ENCODE measurements around the gene RPL22L1.
"Not testable (repeated sequence)": the region's sequence is repeated elsewhere in the genome, so short reads cannot be mapped to it uniquely, and the experiment has no call there.

RPL22L1 gene

GRCh38 chr3:170877311-170877710, 7.3 kb upstream of the RPL22L1 start:
- not testable (repeated sequence) for DNase-seq

DNA sequence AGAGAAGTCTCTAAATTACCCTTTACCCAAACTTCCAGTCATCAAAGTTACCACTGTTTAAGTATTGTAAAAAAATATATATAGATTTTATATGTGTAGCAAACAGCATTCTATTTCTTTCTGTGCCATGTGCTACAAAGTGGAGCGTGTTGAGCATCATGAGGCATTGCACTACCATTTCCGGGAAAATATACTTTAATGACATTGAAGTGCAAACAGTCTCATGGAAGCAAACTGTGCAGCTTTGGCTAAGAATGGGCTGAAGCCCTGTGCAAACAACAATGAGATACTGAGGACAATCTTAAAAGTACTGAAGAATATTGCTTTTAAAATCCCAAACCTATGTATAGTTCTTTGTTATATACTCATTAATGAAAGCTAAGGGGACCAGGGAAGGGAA, 6.5 kb upstream of the RPL22L1 start:
- no peak for DNase-seq

DNA sequence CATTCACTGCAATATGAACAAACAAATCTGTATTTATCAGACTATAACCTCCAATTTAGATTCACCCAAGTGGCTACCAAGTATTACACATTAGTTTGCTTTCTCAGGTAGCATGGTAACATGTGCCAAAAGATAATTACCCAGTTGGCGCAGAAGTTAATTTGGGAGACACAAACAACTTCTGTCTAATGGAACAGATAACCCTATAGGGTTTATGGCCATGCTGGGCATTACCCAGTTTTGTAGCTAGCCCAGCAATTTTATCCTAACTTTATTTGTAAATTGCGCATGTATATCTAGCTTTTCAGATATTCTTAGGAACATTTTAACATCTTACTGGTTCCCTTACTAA, 780 bp downstream of the RPL22L1 start:
- DNase-seq, result no peak

DNA sequence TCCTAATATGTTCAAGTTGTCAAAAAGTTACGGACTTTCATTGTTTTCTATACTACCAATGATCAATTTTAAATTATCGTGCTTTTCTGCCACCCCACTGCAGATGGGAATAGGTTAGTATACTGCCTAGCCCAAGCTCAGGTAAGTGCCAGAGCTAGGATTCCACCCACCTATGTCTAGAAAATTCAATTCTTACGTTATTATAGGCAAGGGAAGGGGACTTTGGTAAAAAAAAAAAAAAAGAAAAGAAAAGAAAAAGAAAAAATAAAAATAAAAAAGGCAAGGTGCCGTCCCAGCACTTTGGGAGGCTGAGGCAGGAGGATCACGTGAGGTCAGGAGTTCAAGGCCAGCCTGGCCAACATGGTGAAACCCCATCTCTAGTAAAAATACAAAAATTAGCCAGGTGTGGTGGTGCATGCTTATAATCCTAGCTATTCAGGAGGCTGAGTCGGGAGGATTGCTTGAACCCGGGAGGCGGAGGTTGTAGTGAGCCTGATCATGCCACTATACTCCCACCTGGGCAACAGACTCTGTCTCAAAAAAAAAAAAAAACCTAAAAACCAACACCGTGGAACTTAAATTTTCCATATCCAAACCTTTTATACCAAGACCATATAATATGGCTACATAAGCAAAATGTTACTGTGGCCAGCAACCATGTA, 1.3 kb downstream of the RPL22L1 start:
- DNase-seq, result peak; percentile 38

DNA sequence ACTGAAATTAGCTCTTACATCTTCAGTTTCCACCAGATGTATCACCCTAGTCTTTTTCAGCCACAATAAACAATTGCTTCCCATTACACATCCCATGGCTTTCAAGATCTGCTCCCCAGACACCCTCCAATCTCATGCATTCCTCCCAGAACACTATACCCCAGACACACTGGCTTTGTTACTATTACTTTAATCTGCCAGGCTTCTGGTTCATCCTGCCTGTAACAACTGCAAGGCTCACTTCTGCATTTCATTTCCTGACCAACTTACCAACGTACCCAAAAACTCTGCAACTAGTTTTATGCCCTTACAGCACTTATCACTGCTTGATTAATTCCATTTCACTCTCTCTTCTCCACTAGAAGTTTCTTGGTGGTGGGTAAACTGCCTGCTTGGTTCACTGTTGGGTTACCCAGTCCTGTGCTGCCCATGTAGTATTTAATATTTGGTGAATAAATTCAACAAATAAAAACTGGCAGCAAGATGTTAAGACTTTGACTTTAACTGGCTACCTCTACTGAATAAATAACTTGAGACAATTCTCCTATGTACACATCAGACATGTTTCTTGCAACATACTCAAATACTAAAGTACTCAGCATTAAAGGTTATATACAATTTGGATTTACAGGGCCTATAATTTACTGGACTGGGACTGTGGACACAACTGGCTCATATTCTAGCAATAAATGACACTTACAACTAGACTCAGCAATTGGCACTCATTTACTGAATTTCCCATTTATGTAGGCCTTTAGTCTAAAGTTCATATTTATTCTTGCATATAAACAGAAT, 2.7 kb downstream of the RPL22L1 start:
- DNase-seq, result no peak

- no peak for DNase-seq
Measured at GRCh38 chr3:170866499-170866898, 3.5 kb downstream of the RPL22L1 start.

GRCh38 chr3:170865209-170866094, 4.5 kb downstream of the RPL22L1 start:
- peak; percentile 20 for DNase-seq

DNA sequence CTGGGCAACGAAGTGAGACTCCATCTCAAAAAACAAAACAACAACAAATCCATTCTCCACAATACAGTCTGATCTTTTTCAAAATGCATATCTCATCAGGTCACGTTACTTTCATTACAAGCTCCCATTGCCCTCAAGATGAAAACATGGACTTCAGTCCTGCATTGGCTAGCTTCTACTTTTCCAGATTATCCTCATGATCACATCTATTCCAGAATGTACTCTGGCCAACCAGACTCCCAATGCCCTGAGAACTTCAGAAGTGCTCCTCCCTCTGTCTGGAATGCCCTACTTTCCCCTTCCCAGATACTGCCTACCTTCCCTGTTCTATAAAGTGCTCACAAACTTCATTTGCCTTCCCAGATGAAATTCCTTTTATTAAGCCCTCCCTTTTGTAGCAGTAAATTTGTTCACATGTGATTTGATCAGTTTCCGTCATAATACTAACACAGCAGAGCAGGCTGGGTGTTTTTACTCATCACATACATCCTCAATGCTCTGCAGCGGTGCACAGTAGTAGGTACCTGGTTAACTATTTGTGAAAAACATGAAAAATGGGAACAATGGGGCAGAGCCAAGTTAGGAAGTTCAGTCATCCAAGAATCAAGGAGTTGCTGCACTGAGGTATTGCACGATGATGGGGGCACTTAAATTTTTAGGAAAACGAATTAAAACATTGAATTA, 5.3 kb downstream of the RPL22L1 start:
- DNase-seq, result peak; percentile 27

DNA sequence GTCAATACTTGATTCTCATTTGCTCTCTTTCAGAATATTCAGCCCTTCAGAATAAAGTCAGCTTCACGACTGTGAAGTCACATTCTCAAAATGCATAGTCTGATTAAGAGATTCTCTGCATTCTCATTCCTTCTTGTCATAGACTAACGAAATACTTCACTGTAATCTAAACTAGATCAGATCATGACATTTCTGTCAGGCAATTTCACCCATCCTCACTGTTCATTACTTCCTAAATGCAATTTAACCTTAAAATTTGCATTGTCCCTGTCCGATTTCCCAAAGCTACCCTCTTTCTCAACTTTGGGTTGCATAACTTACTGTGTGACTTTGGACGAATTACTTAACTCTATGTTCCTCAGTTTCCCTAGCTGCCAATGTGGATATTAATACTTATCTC, 6.2 kb downstream of the RPL22L1 start:
- DNase-seq, result no peak

DNA sequence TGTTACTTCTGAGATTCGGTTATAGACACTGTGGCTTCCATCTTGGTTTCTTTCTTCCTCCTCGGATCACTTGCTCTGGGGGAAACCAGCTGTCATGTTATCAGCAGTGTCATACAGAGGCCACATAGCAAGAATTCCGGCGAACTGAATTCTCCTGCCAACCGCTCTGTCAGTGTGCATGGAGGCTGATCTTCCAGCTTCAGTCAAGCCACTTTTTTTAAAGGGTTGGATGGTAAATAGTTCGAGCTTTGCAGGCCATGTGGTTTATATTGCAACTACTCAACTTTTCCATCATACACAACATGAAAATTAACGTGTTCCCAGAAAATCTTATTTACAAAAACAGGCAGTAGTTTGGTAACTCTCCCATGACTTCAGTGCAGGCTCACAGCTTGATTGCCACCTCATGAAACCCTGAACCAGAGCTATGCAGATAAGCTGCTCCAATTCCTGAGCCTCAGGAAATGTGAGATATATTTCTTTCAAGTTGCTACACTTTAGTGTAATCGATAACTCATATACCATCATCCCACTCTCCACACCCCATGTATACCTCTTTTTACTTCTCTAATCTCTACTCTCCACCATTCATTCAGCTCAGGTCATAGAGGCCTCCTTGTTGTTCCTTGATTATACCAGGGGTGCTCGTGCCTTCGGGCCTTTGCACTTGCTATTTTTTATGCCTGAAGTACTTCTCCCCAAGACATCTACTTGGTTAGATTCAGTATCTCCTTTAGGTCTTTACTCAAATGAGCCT, 7.2 kb downstream of the RPL22L1 start:
- no peak for DNase-seq

DNA sequence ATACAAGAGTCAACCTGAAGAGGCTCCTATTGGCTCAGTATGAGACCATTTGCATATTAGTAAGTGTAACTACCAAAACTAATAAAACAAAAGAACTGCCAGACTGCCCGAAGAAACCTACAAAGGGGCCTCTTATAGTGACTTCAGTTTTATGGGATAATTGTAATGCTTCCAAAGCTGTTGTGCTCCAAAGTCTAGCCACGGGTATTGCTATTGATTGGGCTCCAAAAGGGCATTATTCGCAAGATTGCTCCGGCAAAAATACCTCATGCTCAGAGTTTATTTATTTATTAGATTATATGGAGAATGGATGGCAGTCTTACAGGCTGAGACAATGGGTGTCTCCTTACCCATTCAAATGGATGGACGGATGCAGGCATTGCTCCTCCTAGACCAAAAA, 11.4 kb downstream of the RPL22L1 start:
- no peak for DNase-seq

- no peak for DNase-seq
Measured at GRCh38 chr3:170852324-170852723, 17.7 kb downstream of the RPL22L1 start.

- DNase-seq, result no peak
Measured at GRCh38 chr3:170848292-170848917, 21.6 kb downstream of the RPL22L1 start.

GRCh38 chr3:170844377-170844776, 25.6 kb downstream of the RPL22L1 start:
- DNase-seq, result no peak

DNA sequence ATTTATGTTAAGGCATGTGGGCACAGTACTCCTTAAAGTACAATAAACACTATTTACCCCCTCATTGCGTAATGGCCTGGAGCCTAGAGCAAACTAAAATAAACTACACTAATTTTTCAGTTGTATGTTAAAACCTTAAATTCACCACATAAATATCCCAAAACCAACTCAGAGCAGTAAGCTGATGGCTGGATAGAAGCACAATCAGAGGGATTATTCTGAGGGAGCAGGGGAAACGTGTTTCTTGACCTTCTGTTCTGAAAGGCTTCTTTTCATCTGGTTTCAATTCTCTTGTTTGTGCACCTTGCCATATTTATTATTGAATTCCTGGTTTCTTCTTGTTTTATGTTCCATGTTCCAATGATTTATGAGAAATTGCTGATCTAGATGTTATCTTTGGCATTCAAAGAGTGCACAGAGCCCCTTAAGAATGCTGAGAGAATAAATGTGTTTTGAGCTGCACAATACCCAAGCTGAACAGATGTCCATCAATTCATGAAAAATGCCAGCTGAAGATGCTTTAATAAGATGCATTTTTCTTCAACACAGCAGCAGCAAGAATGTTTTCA, 29.6 kb downstream of the RPL22L1 start:
- DNase-seq, result no peak

- DNase-seq, result no peak
Measured at GRCh38 chr3:170839518-170840100, 30.4 kb downstream of the RPL22L1 start.

- no peak for DNase-seq
Measured at GRCh38 chr3:170836491-170836890, 33.5 kb downstream of the RPL22L1 start.

- no peak for DNase-seq
Measured at GRCh38 chr3:170835336-170835735, 34.7 kb downstream of the RPL22L1 start.

- no peak for DNase-seq
Measured at GRCh38 chr3:170830580-170830979, 39.4 kb downstream of the RPL22L1 start.

- DNase-seq, result no peak
Measured at GRCh38 chr3:170829546-170830272, 40.3 kb downstream of the RPL22L1 start.

Data from stimulated activated CD4-positive, alpha-beta T cell treated with anti-CD3 and anti-CD28 coated beads, Interleukin-15, amount 100 ng/mL, for 24 hours (primary cell).